GM12878 (cell line): ENCODE measurements around the gene GLG1.

ENCODE experiments used
- ATF2 ChIP-seq: IDR thresholded peaks from 2 replicates; pipeline ENCODE4 v1.6.1; 2012; ENCODE audit warnings: low read length, inconsistent platforms
- CBX3 ChIP-seq: fragments of 200-600 bp; sonication (generic); IDR thresholded peaks from 2 replicates; pipeline ENCODE4 v1.6.1; 2016; ENCODE audit warnings: low read depth, borderline replicate concordance
- CEBPB ChIP-seq, 2 experiments: fragments of 150-350 bp in 1 of 2; IDR thresholded peaks; 2 replicates each; pipeline ENCODE4 v1.6.1; 2012 to 2014; ENCODE audit warnings: low read depth in 2 of 2, low read length in 2 of 2, borderline replicate concordance in 1 of 2, inconsistent platforms in 1 of 2
- CTCF ChIP-seq, 3 experiments: IDR thresholded peaks in 2 of 3; conservative IDR thresholded peaks in 1 of 3; 2 replicates each; pipeline ENCODE4 v1.5.1; 2011; ENCODE audit warnings: low read depth in 3 of 3, low read length in 3 of 3, mild to moderate bottlenecking in 3 of 3, control low read depth in 2 of 3, moderate library complexity in 2 of 3, inconsistent platforms in 1 of 3, mixed read lengths in 1 of 3; ENCODE audit not compliant: control insufficient read depth in 2 of 3, insufficient read depth in 1 of 3; ENCODE audit errors: extremely low read depth in 1 of 3
- EP300 ChIP-seq, 2 experiments: fragments of 150-350 bp in 1 of 2; IDR thresholded peaks; 2 replicates each; pipeline ENCODE4 v1.6.1; 2011 to 2012; ENCODE audit warnings: low read depth in 2 of 2, low read length in 2 of 2, borderline replicate concordance in 1 of 2, improper control_type of control experiment in 1 of 2, inconsistent platforms in 1 of 2; ENCODE audit not compliant: control insufficient read depth in 1 of 2
- FOXM1 ChIP-seq: IDR thresholded peaks from 2 replicates; pipeline ENCODE4 v1.6.1; 2012; ENCODE audit warnings: low read depth, mild to moderate bottlenecking, inconsistent platforms, low read length, moderate library complexity
- HDAC6 ChIP-seq: fragments of 200-600 bp; sonication (generic); IDR thresholded peaks from one replicate; pipeline ENCODE4 v1.8.0; 2017; ENCODE audit warnings: antibody characterized with exemption; ENCODE audit not compliant: unreplicated experiment
- POLR2A ChIP-seq: IDR thresholded peaks from 2 replicates; pipeline ENCODE4 v1.6.1; 2011; ENCODE audit warnings: low read depth, mild to moderate bottlenecking, low read length
- POLR2AphosphoS5 ChIP-seq: IDR thresholded peaks from 2 replicates; pipeline ENCODE4 v1.6.1; 2011; ENCODE audit warnings: mild to moderate bottlenecking, low read length, inconsistent platforms
- REST ChIP-seq: IDR thresholded peaks from 2 replicates; pipeline ENCODE4 v1.6.1; 2012; ENCODE audit warnings: mild to moderate bottlenecking, low read depth, low read length
- RFX5 ChIP-seq: IDR thresholded peaks from 2 replicates; pipeline ENCODE4 v1.6.1; 2011; ENCODE audit warnings: low read depth, low read length, improper control_type of control experiment

DNA sequence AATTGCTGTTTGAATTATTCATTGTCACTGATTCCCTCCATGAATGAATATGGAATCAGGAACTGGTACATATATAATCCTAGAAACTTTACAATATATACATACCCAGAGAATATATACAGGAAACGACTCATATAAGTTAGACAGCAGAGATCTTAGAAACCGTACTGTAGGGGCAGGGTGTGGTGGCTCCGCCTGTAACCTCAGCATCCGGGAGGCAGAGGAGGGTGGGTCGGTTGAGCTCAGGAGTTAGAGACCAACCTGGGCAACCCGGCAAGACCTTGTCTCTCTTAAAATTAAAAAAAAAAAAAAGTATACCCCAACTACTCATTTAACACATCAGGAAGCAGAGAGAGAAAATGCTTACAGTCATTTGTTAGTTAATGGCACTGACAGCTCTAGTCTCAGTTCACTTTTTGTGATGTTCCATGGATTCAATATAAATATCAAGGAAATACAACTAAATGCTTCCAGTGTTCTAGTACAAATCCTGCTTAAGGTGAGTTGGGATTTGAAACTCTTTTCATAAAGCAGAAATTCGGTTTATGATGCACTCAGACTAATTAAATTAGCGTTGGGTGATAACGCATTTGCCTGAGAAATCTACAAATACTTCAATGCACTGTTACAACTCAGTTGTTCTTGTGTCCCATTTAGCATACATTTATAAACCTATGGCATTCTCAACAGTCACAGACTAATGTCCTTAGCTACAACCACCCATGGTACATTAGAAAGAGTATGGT lies 5.6 kb downstream of the GLG1 start:
- TF ChIP-seq FOXM1 (no peak), POLR2A (no peak), HDAC6 (no peak), RFX5 (no peak), CTCF (IDR thresholded peaks at IDR 0.05 in 2 of 3, conservative IDR thresholded peaks at IDR 0.05 in 1 of 3; ENCODE audit: control insufficient read depth in 2 of 3, extremely low read depth in 1 of 3, insufficient read depth in 1 of 3, low read depth in 3 of 3, low read length in 3 of 3) (no peak), REST (no peak), CBX3 (no peak), EP300 (IDR thresholded peaks at IDR 0.05; ENCODE audit: borderline replicate concordance in 1 of 2, control insufficient read depth in 1 of 2, low read depth in 2 of 2, low read length in 2 of 2) (no peak), CEBPB (IDR thresholded peaks at IDR 0.05; ENCODE audit: borderline replicate concordance in 1 of 2, low read depth in 2 of 2, low read length in 2 of 2) (no peak), POLR2AphosphoS5 (no peak), ATF2 (no peak)
